Tibial nerve (tissue), 3 donors: ENCODE data around the gene CD8A.

Experiments
- CTCF ChIP-seq, 5 experiments: fragments of 200-600 bp in 3 of 5; fragments of 450-650 bp in 2 of 5; sonication (generic) in 3 of 5; IDR thresholded peaks; one replicate each; pipeline ENCODE4 v1.5.1; 2016 to 2019; ENCODE audit warnings: antibody characterized with exemption in 5 of 5, mild to moderate bottlenecking in 3 of 5, moderate library complexity in 2 of 5
- POLR2A ChIP-seq, 2 donors: fragments of 450-650 bp; IDR thresholded peaks; one replicate each; pipeline ENCODE4 v1.6.1; 2017; ENCODE audit warnings: antibody characterized with exemption in 2 of 2, mild to moderate bottlenecking in 2 of 2, moderate library complexity in 2 of 2

GRCh38 chr2:86788165-86788564 is 2.5 kb downstream of the CD8A start:
- TF ChIP-seq CTCF (IDR thresholded peaks at IDR 0.05) = no peak
- TF ChIP-seq POLR2A (IDR thresholded peaks at IDR 0.05) = no peak
